Measurements from ENCODE around the gene UQCRC2.

- TF ChIP-seq CTCF (IDR thresholded peaks at IDR 0.05; ENCODE audit: low read depth, low read length, poor library complexity, severe bottlenecking) = no peak
- no peak for TF ChIP-seq EZH2phosphoT487 (IDR thresholded peaks at IDR 0.05; ENCODE audit: borderline replicate concordance, low read length)
Observed at GRCh38 chr16:22010902-22011301, 57.7 kb downstream of the UQCRC2 start.
